GM12864 (cell line): Measurements from ENCODE around the gene BANP.
"Not testable (repeated sequence)": the region's sequence is repeated elsewhere in the genome, so short reads cannot be mapped to it uniquely, and the experiment has no call there.

ENCODE experiments used
- DNase-seq: peaks from one replicate; pipeline ENCODE4 v3.0.0-alpha.2; 2011; ENCODE audit warnings: low read depth
- H3K4me3 ChIP-seq: 2 replicates; pipeline ENCODE4 v1.5.1; 2011; ENCODE audit warnings: mild to moderate bottlenecking, low read depth, low read length, control low read depth
- CTCF ChIP-seq: IDR thresholded peaks from 2 replicates; pipeline ENCODE4 v1.5.1; 2011; ENCODE audit warnings: low read depth, mild to moderate bottlenecking, moderate library complexity, low read length, control low read depth, inconsistent platforms; ENCODE audit errors: missing control alignments

Gene BANP

GRCh38 chr16:88034770-88035169, 83.5 kb downstream of the BANP start:
- no peak for DNase-seq
- H3K4me3 ChIP-seq, result no peak overlapping the region
- no peak for TF ChIP-seq CTCF

DNA sequence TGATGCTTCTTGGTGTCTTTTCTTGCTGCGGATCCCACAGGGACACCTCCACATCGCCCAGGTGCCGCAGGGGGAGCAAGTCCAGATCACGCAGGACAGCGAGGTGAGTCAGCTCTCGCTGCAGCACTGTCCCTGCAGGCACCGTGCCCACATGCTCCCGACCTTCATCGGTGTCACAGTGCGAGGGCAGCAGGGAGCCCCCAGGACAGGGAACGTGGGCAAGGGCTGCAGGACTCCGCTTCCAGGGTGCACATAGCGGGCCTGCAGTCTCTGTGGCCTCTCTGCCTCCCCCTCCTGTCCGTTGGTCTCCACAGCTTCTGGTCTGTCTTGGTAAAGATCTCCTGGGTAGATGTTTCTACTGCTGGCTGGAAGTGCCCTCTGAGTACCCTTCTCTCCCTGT, 84.1 kb downstream of the BANP start:
- H3K4me3 ChIP-seq, result no peak overlapping the region
- TF ChIP-seq CTCF, result no peak
- DNase-seq, result no peak

DNA sequence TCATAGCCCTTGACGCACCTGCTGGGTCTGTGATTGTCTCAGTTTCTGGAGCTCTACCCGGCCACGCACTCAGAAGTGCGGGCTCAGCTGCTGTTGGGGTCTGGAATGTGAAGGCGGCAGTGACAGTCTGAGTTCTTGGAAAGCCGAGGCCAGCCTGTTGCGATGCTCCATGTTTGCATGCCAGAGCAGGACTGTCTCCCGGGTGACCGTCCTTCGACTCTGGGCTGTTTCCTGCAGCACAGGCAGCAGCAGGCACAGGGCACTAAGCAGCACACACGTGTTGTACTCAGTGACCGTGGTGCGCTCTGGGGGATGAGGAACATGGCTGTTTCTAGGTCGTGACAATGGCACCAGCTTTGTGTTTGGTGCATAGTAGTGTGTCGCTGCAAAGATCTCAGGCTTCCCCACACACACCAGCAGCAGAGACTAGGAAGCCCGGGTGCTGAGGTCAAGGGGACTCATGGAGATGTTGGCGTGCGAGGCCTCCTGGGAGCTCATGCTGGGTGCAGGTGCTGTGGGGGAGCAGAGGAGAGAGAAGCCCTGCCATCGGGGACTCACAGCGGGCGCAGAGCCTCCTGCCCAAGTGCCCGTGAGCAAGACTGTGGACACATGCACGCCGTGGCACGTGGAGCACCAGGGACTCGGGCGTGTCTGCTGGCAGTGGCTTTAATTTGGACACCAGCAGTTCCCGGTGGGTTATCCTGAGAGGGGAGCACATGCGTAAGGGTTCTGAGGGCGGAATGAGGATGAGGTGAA, 84.8 kb downstream of the BANP start:
- not testable (repeated sequence) for H3K4me3 ChIP-seq, DNase-seq

- H3K4me3 ChIP-seq, DNase-seq: not testable (repeated sequence)
Measured at GRCh38 chr16:88036640-88036996, 85.4 kb downstream of the BANP start.

DNA sequence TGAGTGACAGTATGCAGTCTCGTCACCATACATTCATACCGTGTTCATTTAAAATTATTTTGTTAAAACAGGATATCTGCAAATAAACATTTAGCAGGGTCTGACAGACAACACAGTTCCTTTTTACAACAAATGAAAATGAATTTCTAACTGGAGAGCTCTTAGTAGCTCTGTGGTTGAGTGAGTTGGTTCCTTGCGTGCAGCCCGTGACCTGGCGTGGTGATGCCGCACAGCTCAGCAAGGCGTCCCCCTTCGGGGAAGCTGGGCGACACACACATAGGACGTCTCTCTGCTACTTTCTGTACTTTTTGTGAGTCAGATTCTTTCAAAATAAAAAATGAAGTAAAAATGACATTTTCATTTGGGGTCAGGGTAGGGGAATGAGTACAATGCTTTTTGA, 86.1 kb downstream of the BANP start:
- H3K4me3 ChIP-seq, DNase-seq: not testable (repeated sequence)

DNA sequence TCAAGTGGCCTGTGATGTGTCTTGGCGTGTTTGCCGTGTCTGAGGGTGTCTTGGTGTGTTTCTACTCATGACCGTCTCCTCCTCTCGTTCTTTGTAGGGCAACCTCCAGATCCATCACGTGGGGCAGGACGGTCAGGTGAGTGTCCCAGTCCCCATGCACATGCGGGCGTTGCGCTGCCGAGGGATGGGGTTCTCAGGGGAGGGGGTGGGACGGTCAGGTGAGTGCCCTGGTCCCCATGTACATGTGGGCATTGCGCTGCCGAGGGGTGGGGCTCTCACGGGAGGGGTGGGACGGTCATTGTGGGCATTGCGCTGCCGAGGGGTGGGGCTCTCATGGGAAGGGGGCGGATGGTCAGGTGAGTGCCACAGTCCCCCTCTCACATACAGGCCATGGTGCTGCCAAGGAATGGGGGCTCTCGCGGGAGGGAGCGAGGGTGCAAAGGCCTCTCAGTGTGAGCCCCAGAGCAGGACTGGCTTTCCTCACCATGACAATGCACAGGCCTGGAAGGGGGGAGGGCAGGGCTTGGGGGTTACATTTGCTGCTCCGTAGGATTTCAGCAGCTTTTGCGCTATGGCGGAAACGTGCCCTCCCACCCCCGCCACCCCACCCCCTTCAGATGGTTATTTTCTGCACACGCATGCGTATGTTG, 86.8 kb downstream of the BANP start:
- not testable (repeated sequence) for DNase-seq

GRCh38 chr16:88038526-88038908, 87.3 kb downstream of the BANP start:
- H3K4me3 ChIP-seq, result not testable (repeated sequence)

More for the DNA sequence above, 86.8 kb downstream of the BANP start:
- not testable (repeated sequence) for H3K4me3 ChIP-seq

DNA sequence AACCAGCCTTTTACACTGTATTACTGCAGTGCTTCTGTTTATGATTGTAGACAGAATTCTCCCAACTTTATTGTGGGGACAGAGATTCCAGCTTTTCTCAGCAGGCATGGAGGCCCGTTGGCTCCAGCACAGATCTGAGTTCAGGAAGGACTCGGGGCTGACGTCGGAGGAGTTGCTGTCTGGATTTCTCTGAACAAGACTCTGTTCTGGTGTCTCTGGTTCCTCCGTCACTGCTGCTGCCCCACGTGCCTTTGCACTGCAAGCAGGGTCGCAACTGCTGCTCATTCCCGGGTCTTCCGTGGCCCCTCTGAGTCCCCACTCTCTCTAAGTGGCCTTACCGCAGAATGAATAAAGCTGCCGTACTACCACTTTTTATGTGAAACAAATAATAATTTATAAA, 88.4 kb downstream of the BANP start:
- H3K4me3 ChIP-seq, result no peak overlapping the region
- no peak for TF ChIP-seq CTCF
- DNase-seq, result no peak

More at GRCh38 chr16:88038526-88038908, 87.3 kb downstream of the BANP start:
- DNase-seq, result not testable (repeated sequence)

GRCh38 chr16:88040196-88040876, 89.1 kb downstream of the BANP start:
- DNase-seq, H3K4me3 ChIP-seq: not testable (repeated sequence)

GRCh38 chr16:88040877-88041244, 89.6 kb downstream of the BANP start:
- not testable (repeated sequence) for H3K4me3 ChIP-seq, DNase-seq

DNA sequence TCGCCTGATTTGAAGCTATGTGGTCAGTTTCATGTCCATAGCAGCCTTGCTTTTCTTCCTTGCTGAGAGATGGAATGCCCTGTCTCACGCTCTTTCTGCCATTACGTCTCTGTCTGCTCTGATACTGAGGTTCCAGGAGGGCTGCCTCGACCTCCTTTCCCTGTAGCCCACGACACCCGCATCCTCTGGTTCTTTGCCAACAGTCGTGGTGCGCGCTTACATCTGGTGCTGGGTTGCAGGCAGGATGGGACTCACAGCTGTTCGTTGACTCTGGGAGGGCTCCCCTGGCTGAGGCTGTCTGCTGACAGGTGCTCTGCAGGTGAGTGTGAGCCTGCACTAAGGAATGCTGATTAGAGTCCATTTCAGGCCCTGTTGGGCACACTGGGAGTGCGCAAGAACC, 90.3 kb downstream of the BANP start:
- DNase-seq, H3K4me3 ChIP-seq: not testable (repeated sequence)

DNA sequence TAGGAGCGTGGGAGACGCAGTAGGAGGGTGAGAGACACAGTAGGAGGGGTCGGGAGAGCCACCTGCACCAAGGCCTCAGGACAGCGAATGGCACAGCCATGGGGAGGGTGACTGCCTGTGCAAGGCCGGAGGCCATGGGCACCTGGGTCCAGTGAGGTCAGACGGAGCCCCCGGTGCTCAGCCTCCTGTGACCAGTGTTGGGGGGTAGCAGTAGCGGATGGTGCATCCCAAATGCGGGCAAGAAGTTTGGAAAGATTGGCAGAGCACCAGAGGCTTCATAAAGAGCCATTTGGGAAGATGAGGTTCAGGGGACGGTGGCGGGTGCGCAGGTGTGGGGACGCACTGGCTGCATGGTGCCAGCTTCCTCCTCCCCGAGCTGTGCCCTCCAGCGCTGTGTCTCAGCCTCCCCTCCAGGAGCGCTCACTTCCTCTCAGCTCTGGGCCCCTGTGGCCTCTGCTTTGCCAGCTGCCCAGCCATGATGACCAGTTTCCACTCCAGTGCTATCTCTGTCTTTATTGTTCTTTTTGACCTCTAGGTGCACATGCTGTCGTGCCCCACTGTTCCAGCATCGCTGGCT, 90.8 kb downstream of the BANP start:
- not testable (repeated sequence) for DNase-seq, H3K4me3 ChIP-seq

GRCh38 chr16:88043208-88043910, 92.1 kb downstream of the BANP start:
- DNase-seq, H3K4me3 ChIP-seq: not testable (repeated sequence)

DNA sequence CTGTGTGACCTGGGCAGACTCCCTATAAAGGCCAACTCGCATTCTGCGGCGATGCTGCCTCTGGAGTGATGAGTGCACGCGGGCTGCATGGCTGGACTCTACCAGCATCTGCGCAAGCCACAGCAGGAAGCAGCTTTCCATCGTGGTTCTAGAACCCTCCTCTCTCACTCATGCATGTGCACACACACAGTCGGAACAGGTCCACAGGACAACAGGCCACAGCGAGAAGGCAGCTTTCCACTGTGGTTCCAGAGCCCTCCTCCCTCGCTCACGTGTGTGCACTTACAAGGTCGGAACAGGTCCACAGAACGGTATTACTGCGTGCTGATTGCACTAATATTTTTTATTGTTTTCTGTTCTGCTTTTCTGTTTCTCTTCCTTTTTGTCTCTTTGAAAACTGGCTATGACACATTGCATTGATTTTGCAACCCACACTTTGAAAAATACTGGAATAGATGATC, 92.9 kb downstream of the BANP start:
- peak; percentile 88 for DNase-seq
- not testable (repeated sequence) for H3K4me3 ChIP-seq

DNA sequence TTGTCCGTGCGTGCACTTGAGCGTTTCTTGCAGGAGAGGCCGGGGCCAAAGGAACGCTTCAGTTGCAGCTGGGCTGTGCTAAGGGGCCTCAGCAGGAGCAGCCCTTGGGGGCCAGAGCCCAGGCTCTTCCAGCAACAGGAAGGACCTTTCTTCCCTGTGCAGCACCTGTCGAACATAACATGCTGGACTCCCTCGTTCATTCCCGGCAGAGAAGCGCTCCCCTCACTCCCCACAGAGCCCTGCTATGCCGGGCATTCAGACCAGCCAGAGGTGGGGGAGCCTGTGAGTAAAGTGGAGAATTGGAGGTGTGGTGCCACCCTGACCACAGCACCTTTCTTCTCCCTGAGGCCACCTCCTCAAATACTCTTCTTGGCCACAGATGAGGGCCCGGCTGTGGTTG, 94.1 kb downstream of the BANP start:
- DNase-seq, H3K4me3 ChIP-seq: not testable (repeated sequence)
